ENCODE results near the gene RNF207. TPM values are rescaled to one million over a fixed set of nuclear protein-coding genes. Genes with fewer than 3 reads are reported as not detected.

Gene RNF207, protein sequence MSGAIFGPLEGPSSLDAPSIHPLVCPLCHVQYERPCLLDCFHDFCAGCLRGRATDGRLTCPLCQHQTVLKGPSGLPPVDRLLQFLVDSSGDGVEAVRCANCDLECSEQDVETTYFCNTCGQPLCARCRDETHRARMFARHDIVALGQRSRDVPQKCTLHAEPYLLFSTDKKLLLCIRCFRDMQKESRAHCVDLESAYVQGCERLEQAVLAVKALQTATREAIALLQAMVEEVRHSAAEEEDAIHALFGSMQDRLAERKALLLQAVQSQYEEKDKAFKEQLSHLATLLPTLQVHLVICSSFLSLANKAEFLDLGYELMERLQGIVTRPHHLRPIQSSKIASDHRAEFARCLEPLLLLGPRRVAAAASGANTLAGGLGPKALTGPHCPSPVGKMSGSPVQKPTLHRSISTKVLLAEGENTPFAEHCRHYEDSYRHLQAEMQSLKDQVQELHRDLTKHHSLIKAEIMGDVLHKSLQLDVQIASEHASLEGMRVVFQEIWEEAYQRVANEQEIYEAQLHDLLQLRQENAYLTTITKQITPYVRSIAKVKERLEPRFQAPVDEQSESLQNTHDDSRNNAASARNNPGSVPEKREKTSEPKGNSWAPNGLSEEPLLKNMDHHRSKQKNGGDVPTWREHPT
- total RNA-seq, result 10 to 100 TPM; 12.4 to 16.4 TPM

- Mint-ChIP-seq H3K36me3 (ENCODE audit: low read depth) (no peaks in the 10 kb centered on the region), H3K9me3 (no peaks in the 10 kb centered on the region), H3K4me3 (peak within 1 kb of the TSS; percentile 70), H3K4me1 (peaks cover 24% of the 10 kb centered on the region), H3K27ac (peak within 1 kb of the TSS; percentile 44), H3K27me3 (peaks cover 9% of the 10 kb centered on the region)
- POLR2A ChIA-PET, result interaction anchor here (0.7 to 1.9 kb wide), 9 partner anchors 8 to 214 kb away, joined by 3 to 16 read pairs (median 3); partner anchors contain the start of genes HES2 and ICMT
- CTCF ChIA-PET, result interaction anchor here (0.9 to 3.2 kb wide), 7 partner anchors 9 to 40 kb away, joined by 3 to 17 read pairs (median 5); partner anchors contain the start of gene ICMT
- DNase-seq, result peak; percentile 56
Measured at GRCh38 chr1:6205849-6206519, at the start of gene RNF207. Gene RNF207, plus strand, starts transcription at chr1:6206119. Its CDS starts 417 bp downstream, at chr1:6206536.

- ChIA-PET POLR2A (no interaction called here), CTCF (no interaction called here)
- no peak for DNase-seq
- no peak overlapping the region for H3K4me3 Mint-ChIP-seq
- no peaks in the 10 kb centered on the region for H3K9me3 Mint-ChIP-seq
- H3K27me3 Mint-ChIP-seq, result peaks cover 7% of the 10 kb centered on the region
- no peaks in the 10 kb centered on the region for H3K36me3 Mint-ChIP-seq (ENCODE audit: low read depth)
- no peak overlapping the region for H3K27ac Mint-ChIP-seq
- peaks cover 10% of the 10 kb centered on the region for H3K4me1 Mint-ChIP-seq
Measured at GRCh38 chr1:6157132-6157527, 48.8 kb upstream of the RNF207 start.

GRCh38 chr1:6157528-6158174, 48.3 kb upstream of the RNF207 start:
- peak; percentile 21 for DNase-seq
- ChIA-PET CTCF (no interaction called here), POLR2A (no interaction called here)
- Mint-ChIP-seq H3K4me1 (peaks cover 10% of the 10 kb centered on the region), H3K4me3 (no peak overlapping the region), H3K36me3 (ENCODE audit: low read depth) (no peaks in the 10 kb centered on the region), H3K9me3 (no peaks in the 10 kb centered on the region), H3K27me3 (peaks cover 7% of the 10 kb centered on the region), H3K27ac (no peak overlapping the region)

- no peaks in the 10 kb centered on the region for H3K36me3 Mint-ChIP-seq (ENCODE audit: low read depth)
- CTCF ChIA-PET, result interaction anchor here (0.6 kb wide), 1 partner anchor 44 kb away, joined by 3 read pairs; no protein-coding TSS in a partner anchor
- H3K27ac Mint-ChIP-seq, result no peak overlapping the region
- DNase-seq, result no peak
- H3K27me3 Mint-ChIP-seq, result peaks cover 7% of the 10 kb centered on the region
- H3K4me3 Mint-ChIP-seq, result no peak overlapping the region
- H3K4me1 Mint-ChIP-seq, result peaks cover 10% of the 10 kb centered on the region
- no peaks in the 10 kb centered on the region for H3K9me3 Mint-ChIP-seq
- POLR2A ChIA-PET, result no interaction called here
Measured at GRCh38 chr1:6158181-6158580, 47.7 kb upstream of the RNF207 start.

- Mint-ChIP-seq H3K4me1 (peaks cover 6% of the 10 kb centered on the region), H3K9me3 (no peaks in the 10 kb centered on the region), H3K36me3 (ENCODE audit: low read depth) (no peaks in the 10 kb centered on the region), H3K27me3 (peaks cover 12% of the 10 kb centered on the region), H3K27ac (no peak overlapping the region), H3K4me3 (no peak overlapping the region)
- ChIA-PET POLR2A (no interaction called here), CTCF (no interaction called here)
- no peak for DNase-seq
Measured at GRCh38 chr1:6162341-6162740, 43.6 kb upstream of the RNF207 start.

- H3K4me1 Mint-ChIP-seq, result peaks cover 2% of the 10 kb centered on the region
- CTCF ChIA-PET, result no interaction called here
- H3K27me3 Mint-ChIP-seq, result peaks cover 16% of the 10 kb centered on the region
- no peak overlapping the region for H3K4me3 Mint-ChIP-seq
- H3K9me3 Mint-ChIP-seq, result no peaks in the 10 kb centered on the region
- no peak for DNase-seq
- no peak overlapping the region for H3K27ac Mint-ChIP-seq
- no peaks in the 10 kb centered on the region for H3K36me3 Mint-ChIP-seq (ENCODE audit: low read depth)
- POLR2A ChIA-PET, result no interaction called here
Measured at GRCh38 chr1:6162773-6163172, 43.1 kb upstream of the RNF207 start.

DNA sequence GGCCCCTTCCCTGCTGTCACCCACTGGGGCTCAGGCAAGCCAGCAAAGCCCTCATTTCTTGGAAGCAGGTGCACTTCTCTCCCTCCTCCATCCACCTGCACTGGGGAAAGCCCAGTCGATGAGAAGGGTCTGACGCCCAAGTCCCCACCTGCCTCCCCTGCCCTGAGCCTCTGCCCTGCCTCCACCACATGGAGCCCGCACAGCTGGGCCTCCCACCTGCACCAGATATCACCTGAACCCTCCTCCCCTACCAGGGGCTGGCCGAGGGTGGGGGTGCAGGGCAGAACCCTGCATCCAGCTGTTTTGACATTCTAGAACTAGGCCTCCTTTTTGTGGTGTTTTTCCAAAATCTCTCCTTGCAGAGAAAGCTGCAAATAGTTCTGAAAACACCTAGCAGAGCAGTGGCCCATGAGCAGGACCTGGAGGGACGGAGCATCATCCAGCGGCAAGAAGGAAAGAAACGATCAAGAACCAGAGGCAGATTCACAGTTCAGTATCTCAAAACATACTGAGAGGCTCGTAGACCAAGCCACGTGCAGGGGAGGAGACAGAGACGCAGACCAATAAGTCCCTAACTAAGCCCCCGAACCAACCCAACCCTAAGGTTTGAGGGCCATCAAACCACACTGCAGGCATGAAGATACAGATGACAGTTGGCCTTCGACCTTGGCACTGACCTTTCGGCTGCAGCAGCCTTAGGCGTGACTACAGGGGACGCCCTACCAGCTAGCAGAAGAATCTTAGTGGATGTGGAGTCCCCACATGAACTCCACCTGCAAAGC, 42.5 kb upstream of the RNF207 start:
- DNase-seq, result no peak
- ChIA-PET CTCF (no interaction called here), POLR2A (no interaction called here)
- Mint-ChIP-seq H3K9me3 (no peaks in the 10 kb centered on the region), H3K36me3 (ENCODE audit: low read depth) (no peaks in the 10 kb centered on the region), H3K4me3 (no peak overlapping the region), H3K27ac (no peak overlapping the region), H3K4me1 (no peaks in the 10 kb centered on the region), H3K27me3 (peaks cover 17% of the 10 kb centered on the region)

DNA sequence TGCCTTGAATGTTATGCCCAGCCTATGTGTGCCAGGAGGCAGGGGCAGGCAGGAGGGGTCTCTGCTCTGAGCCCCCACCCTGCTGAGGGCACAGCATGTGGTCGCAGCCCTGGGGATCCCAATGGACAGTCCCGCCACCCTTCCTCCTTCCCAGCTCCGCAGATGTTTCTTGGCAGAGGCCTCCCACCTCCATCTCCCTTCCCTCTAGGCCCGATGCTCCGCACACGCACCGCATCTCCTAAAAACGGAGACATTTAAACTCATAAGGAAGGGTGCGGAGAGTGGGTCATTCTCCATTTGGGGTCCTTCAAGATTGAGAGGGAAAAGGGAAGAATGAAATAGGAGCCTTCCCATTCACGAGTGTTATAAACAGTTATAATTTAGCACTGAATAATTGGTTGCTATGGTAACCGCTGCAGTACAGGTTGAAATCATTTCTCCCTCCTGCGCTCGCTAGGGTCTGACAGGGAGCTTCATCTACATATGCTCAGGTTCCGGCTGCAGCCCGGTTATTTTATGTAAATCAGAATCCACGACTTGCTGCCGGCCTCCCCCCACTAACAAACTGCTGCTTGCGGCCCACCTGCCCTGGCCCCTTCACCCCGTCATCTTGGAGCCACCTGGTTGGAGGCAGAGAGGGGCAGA, 41.8 kb upstream of the RNF207 start:
- CTCF ChIA-PET, result no interaction called here
- DNase-seq, result no peak
- Mint-ChIP-seq H3K27ac (no peak overlapping the region), H3K27me3 (peaks cover 17% of the 10 kb centered on the region), H3K9me3 (no peaks in the 10 kb centered on the region), H3K4me3 (no peak overlapping the region), H3K4me1 (no peaks in the 10 kb centered on the region), H3K36me3 (ENCODE audit: low read depth) (no peaks in the 10 kb centered on the region)
- POLR2A ChIA-PET, result no interaction called here

DNA sequence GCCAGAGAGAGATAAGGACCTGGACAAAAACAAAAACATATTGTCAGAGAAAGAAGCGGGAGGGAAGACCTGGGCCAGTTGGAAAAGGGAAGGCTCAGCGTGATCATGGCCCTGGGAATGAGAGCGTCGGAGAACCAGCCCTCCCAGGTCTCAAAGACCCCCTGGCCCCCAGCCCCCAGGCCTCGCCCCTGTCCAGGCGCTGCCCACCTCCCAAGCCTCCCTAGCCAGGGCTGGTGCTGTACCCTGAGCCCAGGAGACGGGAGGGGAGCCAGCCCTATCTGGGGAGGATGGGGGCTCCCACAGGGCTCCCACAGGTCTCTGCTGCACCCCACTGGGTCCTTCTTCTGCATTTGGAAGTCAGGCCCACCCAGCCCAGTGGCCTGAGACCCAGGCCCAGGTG, 40.9 kb upstream of the RNF207 start:
- Mint-ChIP-seq H3K27ac (no peak overlapping the region), H3K9me3 (no peaks in the 10 kb centered on the region), H3K27me3 (peaks cover 13% of the 10 kb centered on the region), H3K4me1 (no peaks in the 10 kb centered on the region), H3K4me3 (no peak overlapping the region), H3K36me3 (ENCODE audit: low read depth) (no peaks in the 10 kb centered on the region)
- ChIA-PET POLR2A (no interaction called here), CTCF (no interaction called here)
- no peak for DNase-seq

DNA sequence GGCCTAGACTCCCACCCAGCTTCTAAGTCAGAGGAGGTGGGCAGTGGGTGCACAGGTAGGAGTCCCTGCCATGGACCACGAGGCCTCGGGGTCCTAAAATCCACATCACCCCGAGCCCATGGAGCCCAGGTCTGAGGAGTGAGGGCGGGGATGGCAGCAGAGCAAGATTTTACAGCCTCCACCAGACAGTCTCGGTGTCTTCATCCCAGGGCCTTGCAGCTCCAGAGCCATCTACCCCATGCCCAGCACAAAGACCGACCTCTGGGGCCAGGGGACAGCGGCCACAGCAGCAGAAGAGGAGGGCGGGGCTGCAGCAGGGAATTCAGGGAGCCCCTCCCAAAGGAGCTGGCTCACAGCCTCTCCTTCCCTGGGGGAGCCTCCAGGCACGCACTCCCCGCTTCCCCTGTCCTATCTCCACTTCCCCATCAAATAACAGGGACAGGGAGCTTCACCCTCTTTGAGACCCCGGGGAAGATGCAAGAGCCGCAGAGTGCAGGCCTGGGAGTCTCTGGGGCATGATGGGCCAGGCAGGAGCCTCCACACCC, 40.4 kb upstream of the RNF207 start:
- CTCF ChIA-PET, result no interaction called here
- Mint-ChIP-seq H3K4me1 (no peaks in the 10 kb centered on the region), H3K9me3 (no peaks in the 10 kb centered on the region), H3K27ac (no peak overlapping the region), H3K36me3 (ENCODE audit: low read depth) (no peaks in the 10 kb centered on the region), H3K27me3 (peaks cover 13% of the 10 kb centered on the region), H3K4me3 (no peak overlapping the region)
- no peak for DNase-seq
- POLR2A ChIA-PET, result no interaction called here

DNA sequence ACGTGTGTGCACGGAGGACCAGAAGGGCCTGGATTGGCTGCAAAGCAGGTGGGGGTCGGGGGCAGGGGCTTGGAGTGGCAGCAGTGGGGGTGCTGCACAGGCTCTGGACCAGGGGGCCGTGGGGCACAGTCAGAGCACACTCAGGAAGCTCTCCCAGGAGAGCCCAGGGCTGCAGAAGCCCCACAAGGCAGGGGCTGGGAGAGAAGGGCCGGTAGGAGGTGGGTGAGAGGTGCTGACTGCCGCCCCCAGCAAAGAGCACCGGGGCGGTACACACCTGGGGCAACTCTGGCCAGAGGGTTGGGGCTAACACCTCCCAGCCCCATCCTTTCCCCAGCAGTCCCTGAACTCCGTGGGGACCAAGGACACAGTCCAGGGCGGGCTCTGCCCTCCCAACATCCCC, 39.7 kb upstream of the RNF207 start:
- CTCF ChIA-PET, result no interaction called here
- H3K27ac Mint-ChIP-seq, result no peak overlapping the region
- H3K36me3 Mint-ChIP-seq (ENCODE audit: low read depth), result no peaks in the 10 kb centered on the region
- no peaks in the 10 kb centered on the region for H3K9me3 Mint-ChIP-seq
- no peak overlapping the region for H3K4me3 Mint-ChIP-seq
- no peak for DNase-seq
- H3K27me3 Mint-ChIP-seq, result peaks cover 11% of the 10 kb centered on the region
- no peaks in the 10 kb centered on the region for H3K4me1 Mint-ChIP-seq
- POLR2A ChIA-PET, result no interaction called here
